Measurements from ENCODE around the gene C10orf71. TPM values are rescaled to one million over a fixed set of nuclear protein-coding genes. Genes with fewer than 3 reads are reported as not detected.

The C10orf71 gene
- total RNA-seq, 1 experiment from 2014 or later = not detected

GRCh38 chr10:49347342-49347741, 48.4 kb downstream of the C10orf71 start:
- no peaks in the 10 kb centered on the region for H3K4me1 ChIP-seq (ENCODE audit: control insufficient read depth, insufficient read depth, low read length)
- DNase-seq (ENCODE audit: low read depth, low spot score) = no peak
- ChIA-PET CTCF (interaction anchor here (0.7 kb wide), 1 partner anchor 10 kb away, joined by 3 read pairs; no protein-coding TSS in a partner anchor), POLR2A (no interaction called here)
- no peaks in the 10 kb centered on the region for H3K9me3 ChIP-seq (ENCODE audit: control insufficient read depth, insufficient read depth, low read depth, low read length)
- intact Hi-C loops (cut with micrococcal nuclease; ENCODE audit: unreplicated experiment) = no loop called here
- no peak overlapping the region for H3K4me3 ChIP-seq (ENCODE audit: low read depth in 2 of 2, low read length in 2 of 2)
- in situ Hi-C loops (cut with HindIII; ENCODE audit: low pct_unique_long_range_greater_than_20kb, low sequenced_read_pairs) = no loop called here
- no TSS peak for BruUV-seq (replicated peaks)
- TF ChIP-seq TCF7L2 (IDR thresholded peaks at IDR 0.05; ENCODE audit: low read depth, low read length) (no peak), SIN3A (IDR thresholded peaks at IDR 0.05; ENCODE audit: borderline replicate concordance, insufficient read depth, low read depth, low read length) (no peak), CTCF (IDR thresholded peaks at IDR 0.05) (no peak), POLR2AphosphoS5 (IDR thresholded peaks at IDR 0.05; ENCODE audit: low read depth, low read length) (no peak)
- H3K27me3 ChIP-seq (ENCODE audit: control insufficient read depth, insufficient read depth, low read length) = no peaks in the 10 kb centered on the region
- no peak overlapping the region for H3K27ac ChIP-seq (ENCODE audit: low read length)
- ATAC-seq = no peak
- no peaks in the 10 kb centered on the region for H3K36me3 ChIP-seq (ENCODE audit: control insufficient read depth, insufficient read depth, low read length)

GRCh38 chr10:49347827-49348226, 48.9 kb downstream of the C10orf71 start:
- Histone ChIP-seq H3K4me3 (ENCODE audit: low read depth in 2 of 2, low read length in 2 of 2) (no peak overlapping the region), H3K9me3 (ENCODE audit: control insufficient read depth, insufficient read depth, low read depth, low read length) (no peaks in the 10 kb centered on the region), H3K27ac (ENCODE audit: low read length) (no peak overlapping the region), H3K27me3 (ENCODE audit: control insufficient read depth, insufficient read depth, low read length) (no peaks in the 10 kb centered on the region), H3K4me1 (ENCODE audit: control insufficient read depth, insufficient read depth, low read length) (no peaks in the 10 kb centered on the region), H3K36me3 (ENCODE audit: control insufficient read depth, insufficient read depth, low read length) (no peaks in the 10 kb centered on the region)
- BruUV-seq (replicated peaks) = no TSS peak
- in situ Hi-C loops (cut with HindIII; ENCODE audit: low pct_unique_long_range_greater_than_20kb, low sequenced_read_pairs) (no loop called here), intact Hi-C loops (cut with micrococcal nuclease; ENCODE audit: unreplicated experiment) (no loop called here)
- ATAC-seq = no peak
- ChIA-PET POLR2A (no interaction called here), CTCF (interaction anchor here (0.7 kb wide), 1 partner anchor 9 kb away, joined by 3 read pairs; no protein-coding TSS in a partner anchor)
- DNase-seq (ENCODE audit: low read depth, low spot score) = no peak
- no peak for TF ChIP-seq SIN3A (IDR thresholded peaks at IDR 0.05; ENCODE audit: borderline replicate concordance, insufficient read depth, low read depth, low read length)
- TF ChIP-seq TCF7L2 (IDR thresholded peaks at IDR 0.05; ENCODE audit: low read depth, low read length) = no peak
- TF ChIP-seq REST (IDR thresholded peaks at IDR 0.05; ENCODE audit: insufficient read depth in 1 of 2, low read depth in 2 of 2, low read length in 1 of 2) = no peak
- no peak for TF ChIP-seq POLR2AphosphoS5 (IDR thresholded peaks at IDR 0.05; ENCODE audit: low read depth, low read length)
- no peak for TF ChIP-seq CTCF (IDR thresholded peaks at IDR 0.05)
